IPS-18a (cell line): Measurements from ENCODE around the gene HOATZ.

Experiments
- H3K27ac ChIP-seq: one replicate; pipeline ENCODE4 v1.5.1; 2013; ENCODE audit warnings: low read length
- H3K27me3 ChIP-seq: one replicate; pipeline ENCODE4 v1.6.1; 2013; ENCODE audit warnings: mild to moderate bottlenecking, low read length; ENCODE audit not compliant: control insufficient read depth, insufficient read depth
- H3K36me3 ChIP-seq: one replicate; pipeline ENCODE4 v1.6.1; 2013; ENCODE audit warnings: low read depth, low read length; ENCODE audit not compliant: control insufficient read depth
- H3K4me1 ChIP-seq: one replicate; pipeline ENCODE4 v1.6.1; 2013; ENCODE audit warnings: low read depth, low read length; ENCODE audit not compliant: control insufficient read depth
- H3K4me3 ChIP-seq: one replicate; pipeline ENCODE4 v1.5.1; 2013; ENCODE audit warnings: low read length
- H3K9ac ChIP-seq: one replicate; pipeline ENCODE4 v1.6.1; 2013; ENCODE audit warnings: mild to moderate bottlenecking, low read length, moderate library complexity
- H3K9me3 ChIP-seq: one replicate; pipeline ENCODE4 v1.6.1; 2013; ENCODE audit warnings: low read depth, low read length; ENCODE audit not compliant: control insufficient read depth

Gene HOATZ

DNA sequence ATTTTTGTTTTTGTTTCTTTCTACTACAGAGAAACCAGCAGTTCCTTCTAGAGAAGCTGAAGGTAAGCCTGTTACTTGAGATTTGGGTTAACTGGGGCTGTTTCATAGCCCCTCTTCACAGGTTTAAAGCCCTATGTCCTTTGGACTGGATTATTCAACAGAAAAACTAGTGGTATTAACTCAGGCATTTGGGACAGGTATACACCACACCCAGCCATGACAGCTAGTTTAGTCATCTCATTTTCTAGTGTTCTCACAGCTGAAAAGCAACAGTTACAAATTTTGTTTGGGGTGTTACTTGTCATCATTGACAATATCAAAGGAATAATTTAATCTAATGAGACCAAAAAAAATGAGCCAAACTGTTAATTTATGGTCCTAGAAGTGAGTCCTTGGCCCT lies 40.0 kb downstream of the HOATZ start:
- H3K9me3 ChIP-seq: no peaks in the 10 kb centered on the region
- peaks cover 9% of the 10 kb centered on the region for H3K4me1 ChIP-seq
- H3K4me3 ChIP-seq: no peak overlapping the region
- H3K9ac ChIP-seq: no peak overlapping the region
- no peak overlapping the region for H3K27ac ChIP-seq
- H3K36me3 ChIP-seq: no peaks in the 10 kb centered on the region
- H3K27me3 ChIP-seq: no peaks in the 10 kb centered on the region

DNA sequence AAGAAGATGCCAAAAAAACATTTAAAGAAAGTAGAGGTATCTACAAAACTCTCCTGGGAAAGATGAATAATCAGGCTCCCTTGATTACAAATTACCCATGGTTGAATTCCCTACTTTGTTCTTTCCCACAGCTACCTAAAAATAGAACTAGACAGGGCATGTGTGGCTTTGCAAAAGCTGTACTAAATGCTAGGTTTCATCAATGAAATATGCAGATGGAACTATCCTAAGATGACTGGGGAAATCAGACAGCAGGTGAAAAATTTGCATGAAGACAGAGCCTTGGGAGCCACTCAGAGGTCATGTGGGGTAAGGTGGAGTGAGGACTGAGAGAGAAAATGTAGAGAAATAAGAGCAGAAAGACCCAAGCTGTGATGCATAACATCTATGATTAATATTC lies 40.7 kb downstream of the HOATZ start:
- Histone ChIP-seq H3K9ac (no peak overlapping the region), H3K27ac (no peak overlapping the region), H3K4me3 (no peak overlapping the region), H3K27me3 (no peaks in the 10 kb centered on the region), H3K36me3 (no peaks in the 10 kb centered on the region), H3K9me3 (no peaks in the 10 kb centered on the region), H3K4me1 (peaks cover 3% of the 10 kb centered on the region)

DNA sequence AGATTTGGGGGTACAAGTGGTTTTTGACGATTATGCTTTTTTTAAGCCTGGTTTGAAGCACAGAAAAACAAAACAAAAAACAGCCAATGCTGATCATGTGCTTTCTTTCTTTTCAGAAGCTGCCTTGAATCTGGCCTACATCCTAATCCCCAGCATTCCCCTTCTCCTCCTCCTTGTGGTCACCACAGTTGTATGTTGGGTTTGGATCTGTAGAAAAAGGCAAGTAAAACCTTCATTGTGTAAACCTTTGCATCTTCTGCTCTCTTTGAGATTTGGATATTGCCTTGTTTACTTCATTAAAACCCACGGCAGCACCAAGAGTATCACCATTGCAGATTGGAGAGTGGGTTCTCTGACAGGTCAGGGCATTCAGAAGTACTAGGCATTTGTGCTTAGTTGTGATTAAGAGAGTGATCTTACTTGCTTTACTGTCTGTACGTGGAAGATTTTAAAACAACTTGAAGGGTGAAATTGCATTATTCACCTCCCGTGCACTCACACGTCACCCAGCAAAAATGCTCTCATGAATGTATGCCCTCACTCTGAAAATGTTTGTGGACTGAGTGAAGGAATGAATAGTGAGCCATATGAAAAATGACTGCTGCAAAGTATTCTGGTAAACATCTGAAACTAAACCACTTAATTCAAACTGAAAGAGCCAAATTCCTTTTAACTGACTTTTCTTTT lies 43.0 kb downstream of the HOATZ start:
- Histone ChIP-seq H3K36me3 (no peaks in the 10 kb centered on the region), H3K27ac (no peak overlapping the region), H3K9me3 (no peaks in the 10 kb centered on the region), H3K4me3 (no peak overlapping the region), H3K9ac (no peak overlapping the region), H3K4me1 (peaks cover 13% of the 10 kb centered on the region), H3K27me3 (no peaks in the 10 kb centered on the region)

DNA sequence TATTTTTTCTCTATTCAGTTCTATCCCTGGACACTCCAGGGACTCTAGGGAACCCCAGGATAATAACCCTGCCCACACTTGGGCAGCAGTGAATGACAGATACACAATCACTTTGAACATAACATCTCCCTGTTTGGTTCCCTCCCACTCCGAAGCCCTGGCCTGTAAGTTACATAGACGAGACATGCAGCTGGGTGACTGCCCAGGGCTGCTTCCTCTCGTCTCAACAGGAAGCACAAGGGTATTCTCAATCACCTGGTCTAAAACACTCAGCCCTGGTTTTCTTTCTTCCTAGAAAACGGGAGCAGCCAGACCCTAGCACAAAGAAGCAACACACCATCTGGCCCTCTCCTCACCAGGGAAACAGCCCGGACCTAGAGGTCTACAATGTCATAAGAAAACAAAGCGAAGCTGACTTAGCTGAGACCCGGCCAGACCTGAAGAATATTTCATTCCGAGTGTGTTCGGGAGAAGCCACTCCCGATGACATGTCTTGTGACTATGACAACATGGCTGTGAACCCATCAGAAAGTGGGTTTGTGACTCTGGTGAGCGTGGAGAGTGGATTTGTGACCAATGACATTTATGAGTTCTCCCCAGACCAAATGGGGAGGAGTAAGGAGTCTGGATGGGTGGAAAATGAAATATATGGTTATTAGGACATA lies 45.4 kb downstream of the HOATZ start:
- Histone ChIP-seq H3K27me3 (no peaks in the 10 kb centered on the region), H3K27ac (no peak overlapping the region), H3K4me3 (no peak overlapping the region), H3K9me3 (no peaks in the 10 kb centered on the region), H3K36me3 (no peaks in the 10 kb centered on the region), H3K9ac (no peak overlapping the region), H3K4me1 (peaks cover 13% of the 10 kb centered on the region)

DNA sequence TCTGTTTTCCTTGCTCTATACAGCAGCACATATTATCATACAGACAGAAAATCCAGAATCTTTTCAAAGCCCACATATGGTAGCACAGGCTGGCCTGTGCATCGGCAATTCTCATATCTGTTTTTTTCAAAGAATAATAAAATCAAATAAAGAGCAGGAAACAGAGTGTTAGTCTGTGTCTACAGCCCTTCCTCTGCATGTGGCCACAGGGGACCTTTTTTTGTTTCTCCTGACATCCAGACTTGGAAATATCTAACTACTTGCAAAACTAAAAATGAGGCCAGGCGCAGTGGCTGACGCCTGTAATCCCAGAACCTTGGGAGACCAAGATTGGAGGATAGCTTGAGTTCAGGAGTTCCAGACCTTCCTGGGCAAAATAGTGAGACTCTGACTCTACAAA lies 46.2 kb downstream of the HOATZ start:
- Histone ChIP-seq H3K9me3 (no peaks in the 10 kb centered on the region), H3K27me3 (no peaks in the 10 kb centered on the region), H3K4me3 (no peak overlapping the region), H3K36me3 (no peaks in the 10 kb centered on the region), H3K9ac (no peak overlapping the region), H3K4me1 (peaks cover 13% of the 10 kb centered on the region), H3K27ac (no peak overlapping the region)

DNA sequence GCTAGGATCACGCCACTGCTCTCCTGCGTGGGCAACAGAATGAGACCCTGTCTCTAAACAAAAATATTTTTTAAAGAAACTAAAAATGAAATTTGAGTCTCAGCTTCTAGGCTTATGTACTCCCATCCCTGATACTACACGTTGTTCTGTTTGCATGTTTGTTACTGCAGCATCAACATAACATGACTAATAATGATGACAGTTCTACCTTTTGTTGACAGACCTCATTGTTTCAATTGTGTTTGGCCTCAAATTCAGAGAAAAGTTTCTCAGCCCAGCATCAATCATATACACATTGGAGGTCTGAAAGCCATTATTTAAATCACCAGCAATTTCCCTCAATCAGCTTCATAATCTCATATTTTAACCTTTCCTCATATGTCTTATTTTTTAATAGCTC lies 46.7 kb downstream of the HOATZ start:
- Histone ChIP-seq H3K9me3 (no peaks in the 10 kb centered on the region), H3K4me1 (peaks cover 13% of the 10 kb centered on the region), H3K27me3 (no peaks in the 10 kb centered on the region), H3K36me3 (no peaks in the 10 kb centered on the region), H3K27ac (no peak overlapping the region), H3K4me3 (no peak overlapping the region), H3K9ac (no peak overlapping the region)

DNA sequence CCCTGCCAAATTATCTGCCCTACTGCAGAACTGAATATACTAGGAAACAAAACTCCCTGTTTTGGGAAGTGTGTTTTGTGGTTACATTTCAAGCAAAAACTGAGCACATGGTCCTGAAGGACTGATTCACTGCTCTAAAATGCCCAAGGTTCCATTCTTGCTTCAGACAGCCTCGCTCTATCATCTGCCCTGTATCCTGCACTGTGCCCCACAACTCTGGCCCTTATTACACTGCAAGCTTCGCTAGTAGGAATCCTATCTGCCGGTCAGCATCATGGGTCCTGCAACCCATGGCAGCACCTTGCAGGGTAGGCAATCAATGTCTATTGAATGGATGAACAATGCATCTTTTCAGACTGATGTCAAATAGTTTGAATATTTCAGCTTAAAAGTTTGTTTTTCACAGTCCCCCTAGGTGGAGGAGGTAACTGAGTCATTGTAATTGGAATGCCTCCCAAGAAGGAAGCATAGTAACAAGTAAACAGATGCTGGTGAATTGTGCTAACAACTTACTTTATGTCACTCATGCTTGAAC lies 47.3 kb downstream of the HOATZ start:
- peaks cover 13% of the 10 kb centered on the region for H3K4me1 ChIP-seq

DNA sequence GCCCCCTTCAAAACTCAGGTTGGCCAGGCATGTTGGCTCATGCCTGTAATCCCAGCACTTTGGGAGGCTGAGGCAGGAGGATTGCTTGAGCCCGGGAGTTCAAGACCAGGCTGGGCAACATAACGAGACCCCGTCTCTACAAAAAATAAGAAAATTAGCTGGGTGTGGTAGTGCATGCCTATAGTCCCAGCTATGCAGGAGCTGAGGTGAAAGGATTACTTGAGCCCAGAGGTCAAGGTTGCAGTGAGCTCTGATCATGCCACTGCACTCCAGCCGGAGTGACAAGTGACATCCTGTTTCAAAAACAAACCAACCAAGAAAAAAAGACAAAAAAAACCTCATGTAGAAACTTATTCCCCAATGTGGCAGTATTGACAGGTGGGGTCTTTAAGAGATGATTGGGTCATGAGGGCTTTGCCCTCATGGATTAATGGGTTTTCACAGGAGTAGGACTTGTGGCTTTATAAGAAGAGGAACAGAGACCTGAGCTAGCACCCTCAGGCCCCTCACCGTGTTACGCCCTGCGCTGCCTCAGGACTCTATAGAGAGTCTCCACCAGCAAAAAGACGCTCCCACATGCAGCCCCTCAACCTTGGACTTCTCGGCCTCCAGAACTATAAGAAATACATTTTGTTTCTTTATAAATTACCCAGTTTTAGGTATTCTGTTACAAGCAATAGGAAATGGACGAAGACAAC lies 48.3 kb downstream of the HOATZ start:
- Histone ChIP-seq H3K9me3 (no peaks in the 10 kb centered on the region), H3K4me3 (no peak overlapping the region), H3K27ac (no peak overlapping the region), H3K9ac (no peak overlapping the region), H3K36me3 (no peaks in the 10 kb centered on the region), H3K4me1 (peaks cover 13% of the 10 kb centered on the region), H3K27me3 (no peaks in the 10 kb centered on the region)

More for the DNA sequence above, 47.3 kb downstream of the HOATZ start:
- no peaks in the 10 kb centered on the region for H3K36me3 ChIP-seq
- no peak overlapping the region for H3K4me3 ChIP-seq
- H3K9me3 ChIP-seq: no peaks in the 10 kb centered on the region
- no peak overlapping the region for H3K9ac ChIP-seq
- no peak overlapping the region for H3K27ac ChIP-seq
- H3K27me3 ChIP-seq: no peaks in the 10 kb centered on the region

DNA sequence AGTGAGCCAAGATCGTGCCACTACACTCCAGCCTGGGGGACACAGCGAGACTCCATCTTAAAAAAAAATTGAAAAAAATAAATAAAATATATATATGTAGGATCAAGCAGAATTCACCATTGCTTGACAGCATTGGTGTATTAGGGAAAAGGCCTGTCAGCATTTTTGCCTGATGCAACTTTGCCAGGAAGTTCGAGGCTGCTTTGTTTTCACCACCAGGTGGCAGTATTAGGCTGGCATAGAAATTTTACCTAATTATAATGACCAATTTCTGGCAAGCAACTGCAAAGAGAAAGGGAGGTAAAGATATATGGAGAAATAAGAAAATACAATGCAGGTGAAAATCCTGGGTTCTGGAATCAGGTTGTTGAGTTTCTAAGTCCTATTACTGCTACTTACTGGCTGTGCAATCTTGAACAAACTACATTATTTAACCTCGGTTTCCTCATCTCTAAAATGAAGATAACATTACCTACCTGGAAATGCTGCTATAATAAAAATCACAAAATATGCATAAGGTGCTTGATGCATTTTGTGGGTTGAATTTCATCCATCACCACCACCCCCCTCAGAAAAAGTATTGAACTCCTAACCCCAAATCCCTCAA lies 50.6 kb downstream of the HOATZ start:
- Histone ChIP-seq H3K9me3 (no peaks in the 10 kb centered on the region), H3K27me3 (no peaks in the 10 kb centered on the region), H3K4me3 (no peak overlapping the region), H3K36me3 (no peaks in the 10 kb centered on the region), H3K9ac (no peak overlapping the region), H3K4me1 (peaks cover 13% of the 10 kb centered on the region), H3K27ac (no peak overlapping the region)

DNA sequence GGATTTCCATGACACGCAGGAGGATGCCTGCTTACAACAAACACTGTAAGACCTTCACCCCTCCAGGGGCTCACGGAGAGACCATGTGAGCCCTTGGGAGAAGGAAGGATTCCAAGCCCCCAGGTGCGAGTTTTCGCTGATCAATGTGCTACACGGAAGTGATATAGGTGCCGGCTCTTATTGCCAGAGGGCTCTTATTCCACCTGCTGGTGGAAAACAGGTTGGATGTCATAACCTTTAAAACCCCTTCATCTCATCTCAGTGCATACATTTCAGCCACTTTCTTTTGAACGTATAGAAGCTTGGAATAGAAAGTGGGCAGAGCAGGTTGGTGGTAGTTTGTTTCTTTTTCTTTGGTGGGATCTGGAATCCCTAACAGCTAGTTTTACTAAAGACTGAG lies 51.7 kb downstream of the HOATZ start:
- Histone ChIP-seq H3K4me1 (peaks cover 11% of the 10 kb centered on the region), H3K36me3 (no peaks in the 10 kb centered on the region), H3K9ac (no peak overlapping the region), H3K27me3 (no peaks in the 10 kb centered on the region), H3K4me3 (no peak overlapping the region), H3K9me3 (no peaks in the 10 kb centered on the region), H3K27ac (no peak overlapping the region)

DNA sequence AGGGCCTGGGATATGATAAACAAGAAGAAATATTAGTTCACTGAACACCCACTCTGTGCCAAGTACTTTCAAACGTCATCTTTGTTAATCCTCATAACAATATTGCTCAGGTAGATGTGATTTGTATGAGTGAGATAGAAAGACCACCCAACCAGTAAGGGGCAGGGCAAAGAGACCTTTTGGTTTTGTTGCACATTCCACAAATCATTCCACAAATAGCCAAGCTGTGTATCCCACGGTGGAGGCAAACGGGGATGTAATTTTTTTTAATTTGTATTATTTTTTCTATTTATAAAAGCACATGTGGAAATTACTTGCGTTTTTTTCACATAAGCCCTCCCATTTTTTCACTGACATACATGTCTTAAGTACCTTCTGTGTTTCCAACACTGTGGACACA lies 54.9 kb downstream of the HOATZ start:
- H3K9ac ChIP-seq: no peak overlapping the region
- no peaks in the 10 kb centered on the region for H3K4me1 ChIP-seq
- no peaks in the 10 kb centered on the region for H3K9me3 ChIP-seq
- no peak overlapping the region for H3K27ac ChIP-seq
- H3K4me3 ChIP-seq: no peak overlapping the region
- no peaks in the 10 kb centered on the region for H3K36me3 ChIP-seq
- no peaks in the 10 kb centered on the region for H3K27me3 ChIP-seq
